ENCODE data around the gene EFNA1.

DNA sequence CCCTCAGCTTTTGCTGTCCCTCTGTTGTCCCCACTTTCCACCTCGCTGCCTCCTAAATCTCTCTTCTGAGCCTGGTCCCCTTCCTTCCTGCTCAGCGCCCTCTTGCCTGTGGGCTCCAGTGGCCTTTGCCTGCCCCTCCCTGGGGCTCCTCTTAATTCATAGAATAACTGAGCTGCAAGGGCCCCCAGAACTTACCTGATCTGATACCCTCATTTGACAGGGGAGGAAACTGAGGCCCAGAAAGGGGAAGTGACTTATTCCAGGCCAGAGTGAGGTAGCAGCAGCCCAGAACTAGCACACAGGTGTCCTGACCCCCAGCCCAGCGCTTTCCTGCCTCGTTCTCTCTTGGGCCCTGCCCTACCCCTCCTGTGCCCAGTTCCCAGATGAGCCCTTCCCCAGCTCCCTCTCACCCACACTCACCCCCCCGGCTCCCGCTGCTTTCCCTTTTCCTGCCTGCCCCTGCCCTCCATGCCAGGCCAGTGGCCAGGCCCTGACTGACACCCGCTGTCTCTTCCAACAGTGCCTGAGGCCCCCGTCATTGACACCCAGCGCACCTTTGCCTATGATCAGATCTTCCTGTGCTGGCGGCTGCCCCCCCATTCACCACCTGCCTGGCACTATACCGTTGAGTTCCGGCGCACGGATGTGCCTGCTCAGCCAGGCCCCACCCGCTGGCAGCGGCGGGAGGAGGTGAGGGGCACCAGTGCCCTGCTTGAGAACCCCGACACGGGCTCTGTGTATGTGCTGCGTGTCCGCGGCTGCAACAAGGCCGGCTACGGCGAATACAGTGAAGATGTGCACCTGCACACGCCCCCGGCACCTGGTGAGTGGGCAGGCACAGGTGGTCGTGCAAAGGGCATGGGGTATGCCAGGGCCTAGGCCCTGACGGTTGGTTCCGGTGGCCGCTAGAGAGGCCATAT, 51.7 kb downstream of the EFNA1 start:
- no peak for TF ChIP-seq EZH2 (IDR thresholded peaks at IDR 0.05)
- TF ChIP-seq POLR2AphosphoS5 (IDR thresholded peaks at IDR 0.05; ENCODE audit: borderline replicate concordance, low read depth, low read length): no peak

Data from SK-N-MC (cell line).